PFSK-1 (cell line): ENCODE results near the gene EFCAB8.

Experiments
- FOXP2 ChIP-seq: optimal IDR thresholded peaks from 2 replicates; pipeline ENCODE3; 2011; ENCODE audit warnings: borderline replicate concordance, control low read depth, inconsistent platforms; ENCODE audit not compliant: insufficient read depth; ENCODE audit errors: extremely low read length, extremely low read depth
- POLR2AphosphoS5 ChIP-seq: IDR thresholded peaks from 2 replicates; pipeline ENCODE4 v1.6.1; 2012; ENCODE audit warnings: low read depth, mild to moderate bottlenecking, control low read depth, low read length, moderate library complexity
- REST ChIP-seq, 2 experiments: IDR thresholded peaks; 2 replicates each; pipeline versions ENCODE4 v1.6.1 to v1.8.0; 2011 to 2012; ENCODE audit warnings: low read depth in 2 of 2, low read length in 2 of 2, control low read depth in 1 of 2, inconsistent platforms in 1 of 2, mild to moderate bottlenecking in 1 of 2, moderate library complexity in 1 of 2; ENCODE audit not compliant: insufficient read depth in 1 of 2
- SIN3A ChIP-seq: IDR thresholded peaks from 2 replicates; pipeline ENCODE4 v1.6.1; 2012; ENCODE audit warnings: mild to moderate bottlenecking, low read length, moderate library complexity, borderline replicate concordance; ENCODE audit not compliant: insufficient read depth
- TAF1 ChIP-seq: IDR thresholded peaks from 2 replicates; pipeline ENCODE4 v1.6.1; 2012; ENCODE audit warnings: low read length, control low read depth, borderline replicate concordance; ENCODE audit not compliant: insufficient read depth

EFCAB8 gene

DNA sequence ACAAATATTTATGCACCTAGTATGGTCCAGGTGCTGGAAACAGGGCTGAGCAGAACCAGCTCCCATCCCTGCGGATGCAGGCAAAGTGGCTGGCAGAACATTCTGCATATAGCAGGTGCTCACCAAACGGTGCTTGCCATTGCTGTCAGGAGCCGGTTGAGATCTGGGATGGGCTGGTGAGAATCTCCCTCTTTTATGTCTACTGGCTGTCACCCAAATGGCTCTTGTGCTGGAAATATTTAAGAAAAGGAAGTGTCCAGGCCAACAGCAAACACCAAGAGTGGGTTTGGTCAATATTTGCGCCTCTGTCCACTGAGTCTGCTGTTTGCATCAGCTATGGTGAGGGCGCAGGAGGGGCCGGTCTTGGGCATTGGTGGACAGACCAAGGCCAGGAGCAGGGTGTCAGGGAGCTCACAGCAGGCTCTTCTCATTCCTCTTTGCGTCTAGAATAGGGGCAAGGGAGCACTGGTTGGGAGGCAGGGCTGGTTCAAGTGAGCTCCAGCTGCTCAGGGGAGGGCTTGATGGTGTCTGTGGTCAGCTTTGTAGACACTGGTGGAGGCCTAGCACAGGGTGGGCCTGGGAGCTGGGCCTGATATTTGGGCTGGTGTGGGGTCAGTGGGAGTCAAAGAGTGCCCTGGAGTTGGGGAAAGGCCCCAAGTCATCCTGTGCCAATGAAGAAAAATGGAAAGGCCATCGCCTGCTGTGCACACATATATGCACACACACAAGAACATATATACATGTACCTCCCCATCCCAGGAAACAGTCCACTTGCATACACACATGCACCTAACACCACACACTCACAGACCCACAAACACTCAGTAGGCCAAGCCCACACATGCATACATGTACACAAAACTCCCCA, 147.4 kb downstream of the EFCAB8 start:
- TF ChIP-seq TAF1 (no peak), REST (IDR thresholded peaks at IDR 0.05; ENCODE audit: insufficient read depth in 1 of 2, low read depth in 2 of 2, low read length in 2 of 2) (no peak), SIN3A (no peak), FOXP2 (no peak), POLR2AphosphoS5 (no peak)

DNA sequence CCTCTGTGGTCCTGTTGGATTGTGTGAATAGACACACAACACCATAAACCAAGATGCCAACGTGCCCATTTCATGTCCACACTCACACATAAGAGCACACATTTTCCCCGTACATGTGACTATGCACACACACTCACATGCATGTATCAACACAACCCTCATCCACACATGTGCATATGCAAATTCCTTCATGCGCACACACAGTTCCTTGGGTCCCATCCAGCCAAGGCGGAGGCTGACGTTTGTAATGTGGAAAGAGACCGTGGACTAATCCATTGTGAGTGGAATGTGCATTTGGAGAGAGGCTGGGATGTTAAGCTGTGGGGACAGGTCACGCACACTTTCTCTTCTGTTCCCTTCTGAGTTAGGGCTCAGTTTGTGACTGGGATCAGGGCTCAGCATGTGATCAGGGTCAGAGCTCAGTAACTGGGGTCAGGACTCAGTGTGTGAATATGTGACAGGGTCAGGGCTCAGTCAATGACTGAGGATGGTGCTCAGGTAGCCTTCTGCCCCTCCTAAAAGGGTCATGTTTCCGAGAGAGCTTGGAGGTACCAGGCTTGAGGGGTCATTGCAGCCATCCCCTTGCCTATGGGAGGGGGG, 148.2 kb downstream of the EFCAB8 start:
- no peak for TF ChIP-seq TAF1
- no peak for TF ChIP-seq REST (IDR thresholded peaks at IDR 0.05; ENCODE audit: insufficient read depth in 1 of 2, low read depth in 2 of 2, low read length in 2 of 2)
- TF ChIP-seq POLR2AphosphoS5: no peak
- TF ChIP-seq SIN3A: no peak
- TF ChIP-seq FOXP2: no peak

GRCh38 chr20:33007376-33008335, 148.9 kb downstream of the EFCAB8 start, which contains the start of gene BPIFB2:
Gene BPIFB2 (plus strand): TSS chr20:33007704. CDS start chr20:33008575, 871 bp downstream.
- TF ChIP-seq REST (IDR thresholded peaks at IDR 0.05; ENCODE audit: insufficient read depth in 1 of 2, low read depth in 2 of 2, low read length in 2 of 2) (no peak), FOXP2 (no peak)

DNA sequence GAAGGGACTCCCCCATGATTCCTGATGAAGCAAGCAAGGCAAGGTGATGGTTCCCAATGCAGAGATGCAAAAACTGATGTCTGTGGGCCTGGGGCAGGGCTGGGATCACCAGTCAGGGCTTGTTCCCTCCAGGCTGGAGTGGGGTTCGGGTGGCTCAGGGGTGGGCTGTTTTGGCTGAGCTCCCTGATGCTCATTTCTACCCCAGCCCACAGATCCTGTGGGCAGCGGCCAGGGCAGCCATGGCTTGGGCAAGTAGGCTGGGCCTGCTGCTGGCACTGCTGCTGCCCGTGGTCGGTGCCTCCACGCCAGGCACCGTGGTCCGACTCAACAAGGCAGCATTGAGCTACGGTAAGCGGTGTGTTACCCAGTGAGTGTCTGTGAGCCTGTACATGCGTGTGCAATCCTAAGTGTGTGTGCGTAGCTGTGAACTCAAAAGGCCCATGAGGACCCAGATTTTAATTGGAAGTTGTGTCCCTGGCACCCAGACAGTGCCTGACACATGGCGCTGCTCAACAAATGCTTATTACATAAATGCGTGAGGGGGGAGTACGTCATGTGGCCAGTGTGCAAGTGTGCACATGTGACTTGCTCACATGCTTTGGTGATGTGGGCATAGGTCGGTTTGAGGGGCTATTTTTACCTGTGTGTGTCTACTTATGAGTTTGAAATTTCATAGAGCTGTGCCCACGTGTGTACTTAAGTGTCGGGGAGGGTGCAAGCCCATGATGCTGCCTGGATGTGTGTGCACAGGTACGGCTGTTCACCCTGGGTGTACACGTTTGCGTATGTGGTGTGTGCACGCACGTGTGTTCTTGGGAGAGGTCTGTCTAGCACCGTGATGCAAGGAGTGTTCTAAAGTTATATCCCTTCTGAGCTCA, 149.9 kb downstream of the EFCAB8 start:
- TF ChIP-seq TAF1 (no peak), REST (IDR thresholded peaks at IDR 0.05; ENCODE audit: insufficient read depth in 1 of 2, low read depth in 2 of 2, low read length in 2 of 2) (no peak), POLR2AphosphoS5 (no peak), SIN3A (no peak), FOXP2 (no peak)
